GM18909 (cell line): ENCODE results near the gene MYO3A.

Experiments
- ATAC-seq: cut with Tn5 transposase; IDR thresholded peaks from one replicate; pipeline ENCODE4 v1.9.1; 2021; ENCODE audit warnings: mild to moderate bottlenecking; ENCODE audit not compliant: unreplicated experiment, poor library complexity

MYO3A gene

DNA sequence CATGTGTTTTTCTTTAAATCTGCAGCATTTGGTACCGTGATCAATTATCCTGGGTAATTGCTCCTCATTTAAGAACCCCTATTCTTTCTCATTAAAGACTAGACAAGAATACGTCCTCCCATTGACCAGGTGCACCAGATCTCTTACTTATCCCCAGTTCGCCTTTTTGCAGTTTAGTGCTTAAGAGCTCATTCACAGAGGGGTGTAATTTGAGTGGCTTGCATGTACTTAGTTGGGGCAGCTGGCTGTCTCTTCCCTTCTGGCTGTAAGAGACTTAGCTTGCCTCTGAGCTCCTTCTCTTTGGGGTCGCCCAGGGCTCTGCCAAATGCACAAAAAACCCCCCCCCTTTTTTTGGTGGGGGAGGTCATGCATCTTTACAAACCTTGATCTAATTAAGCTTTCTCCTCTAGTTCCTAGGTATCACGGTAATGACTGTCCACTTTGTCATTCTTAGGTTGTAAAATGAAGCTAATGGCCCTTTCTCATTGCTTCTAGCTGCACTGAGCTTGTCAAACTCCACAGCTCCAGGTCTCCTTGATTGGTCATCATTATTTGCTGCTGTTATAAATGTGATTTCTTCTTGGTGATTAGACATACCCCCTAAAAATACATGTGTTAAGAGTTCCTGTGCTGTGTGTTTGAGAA, 308.8 kb downstream of the MYO3A start:
- ATAC-seq, result no peak

DNA sequence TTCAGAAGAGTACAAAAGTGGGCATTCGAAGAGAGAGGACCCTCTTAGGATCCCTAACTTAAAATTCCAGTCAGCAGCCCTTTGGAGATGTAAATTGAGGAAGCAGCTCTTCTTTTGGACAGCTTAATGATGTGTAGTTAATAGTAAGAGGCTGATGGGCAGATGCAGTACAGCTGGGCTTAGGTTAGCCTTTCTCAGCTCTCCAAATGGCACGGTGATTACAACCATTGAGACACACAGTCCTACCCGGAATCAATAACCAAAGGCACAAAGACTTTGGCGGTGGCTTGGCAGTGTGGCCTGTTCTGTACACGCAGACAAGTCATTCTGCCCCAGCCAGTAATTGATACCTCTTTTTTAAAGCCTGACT, 309.3 kb downstream of the MYO3A start:
- no peak for ATAC-seq

DNA sequence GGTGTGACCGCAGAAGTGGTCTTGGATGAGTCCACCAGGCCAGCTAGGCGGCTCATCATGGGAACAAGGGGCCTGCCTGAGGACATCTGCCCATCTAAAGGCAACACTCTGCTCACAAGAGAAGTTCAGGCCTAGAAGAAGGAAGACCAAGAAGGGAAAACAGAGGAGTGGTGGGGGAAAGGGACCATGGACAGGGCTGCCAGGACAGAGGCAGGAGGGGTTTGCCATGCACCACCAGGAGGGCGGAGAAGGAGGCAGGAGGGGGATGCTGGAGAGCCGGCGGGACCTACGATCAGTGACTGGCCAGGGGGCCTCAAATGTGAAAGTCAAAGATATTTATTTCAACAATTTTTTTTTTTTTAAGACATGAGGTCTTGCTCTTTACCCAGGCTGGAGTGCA, 315.7 kb downstream of the MYO3A start:
- ATAC-seq, result no peak

DNA sequence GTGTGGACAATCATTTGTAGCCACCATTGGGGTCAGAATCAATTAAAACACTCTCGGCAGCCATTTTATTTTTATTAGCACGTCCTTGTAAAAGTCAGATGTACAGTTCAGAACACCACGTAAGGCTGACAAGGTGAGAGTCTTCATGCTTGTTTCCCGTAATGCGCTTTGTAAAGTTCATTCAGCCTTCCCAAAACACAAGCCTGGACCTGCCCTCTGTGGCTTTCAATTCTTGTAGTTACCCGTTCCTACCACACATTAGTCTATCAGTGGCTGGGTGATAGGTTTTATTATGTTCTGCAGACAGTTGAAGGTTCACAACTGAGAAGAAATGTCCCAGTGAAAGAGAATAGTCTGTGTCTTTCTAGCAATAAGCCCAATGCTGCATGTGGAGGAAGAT, 317.9 kb downstream of the MYO3A start:
- no peak for ATAC-seq

DNA sequence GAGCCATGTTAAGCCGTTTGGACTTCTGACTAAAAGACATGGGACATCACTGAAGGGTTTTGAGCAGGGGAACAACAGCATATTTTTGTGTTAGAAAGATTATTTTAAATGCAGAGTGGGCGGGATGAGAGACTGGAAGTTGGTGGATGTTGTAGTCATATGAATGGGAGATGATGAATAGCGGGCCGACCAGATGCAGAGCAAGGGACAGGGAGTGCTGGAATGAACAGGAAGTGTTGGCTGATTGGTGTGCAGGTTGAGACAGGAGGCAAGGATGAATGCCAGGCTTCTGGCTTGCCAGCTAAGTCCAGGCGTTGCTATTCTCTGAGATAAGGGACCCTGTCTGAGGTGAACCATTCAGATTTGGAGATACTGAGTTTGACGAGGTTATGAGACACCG, 320.6 kb downstream of the MYO3A start:
- ATAC-seq, result no peak

DNA sequence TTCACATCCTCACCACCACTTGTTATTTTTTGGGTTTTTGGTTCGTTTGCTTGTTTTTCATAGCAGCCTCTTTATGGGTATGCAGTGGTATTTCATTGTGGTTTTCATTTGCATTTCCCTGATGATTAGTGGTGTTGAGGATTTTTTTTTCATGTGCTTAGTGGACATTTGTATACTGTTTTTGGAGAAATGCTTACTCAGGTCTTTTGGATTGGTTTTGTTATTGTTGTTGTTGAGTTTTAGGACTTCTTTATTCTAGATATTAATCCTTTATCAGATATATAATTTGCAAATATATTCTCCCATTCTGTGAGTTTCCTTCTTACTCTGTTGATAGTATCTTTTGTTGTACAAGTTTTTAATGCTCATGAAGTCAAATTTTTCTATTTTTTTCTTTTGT, 325.3 kb downstream of the MYO3A start:
- no peak for ATAC-seq
